Myocyte (in vitro differentiated cells): Measurements from ENCODE around the gene GRIK4. TPM values are rescaled to one million over a fixed set of nuclear protein-coding genes. Genes with fewer than 3 reads are reported as not detected.
A peak's percentile ranks its signal among the peaks of the same experiment; 100 is the strongest.
"Not testable (repeated sequence)": the region's sequence is repeated elsewhere in the genome, so short reads cannot be mapped to it uniquely, and the experiment has no call there.

Experiments
- DNase-seq: peaks from one replicate; pipeline ENCODE4 v3.0.0-alpha.2; 2012; ENCODE audit warnings: low read depth
- total RNA-seq: library from RNA; depleted of rRNA; stranded (reverse); fragments of >200 nt; gene quantifications from 2 replicates; pipeline ENCODE4 v1.2.3, GENCODE V29; 2014

The GRIK4 gene
- total RNA-seq, 1 donor from 2014 or later: 0.27 TPM

DNA sequence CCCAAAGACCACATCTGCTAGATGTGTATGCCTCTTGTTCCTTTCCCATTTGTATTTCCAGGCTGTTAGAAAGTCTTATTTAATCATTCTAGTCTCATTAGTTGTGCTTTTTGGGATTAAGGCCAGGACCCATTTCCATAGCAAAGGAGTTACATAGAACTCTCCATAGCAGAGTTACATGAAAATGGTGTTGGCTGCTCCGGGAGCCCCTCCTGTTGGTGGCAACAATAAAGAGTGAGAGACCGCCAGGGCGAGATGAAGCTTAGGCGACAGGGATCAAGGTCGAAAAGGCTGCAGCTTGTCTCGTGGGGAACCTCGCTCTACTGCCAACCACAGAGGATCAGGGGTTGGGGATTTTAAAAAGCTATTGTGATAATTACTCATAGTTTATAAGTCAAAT is 58.3 kb downstream of the GRIK4 start:
- DNase-seq: no peak

DNA sequence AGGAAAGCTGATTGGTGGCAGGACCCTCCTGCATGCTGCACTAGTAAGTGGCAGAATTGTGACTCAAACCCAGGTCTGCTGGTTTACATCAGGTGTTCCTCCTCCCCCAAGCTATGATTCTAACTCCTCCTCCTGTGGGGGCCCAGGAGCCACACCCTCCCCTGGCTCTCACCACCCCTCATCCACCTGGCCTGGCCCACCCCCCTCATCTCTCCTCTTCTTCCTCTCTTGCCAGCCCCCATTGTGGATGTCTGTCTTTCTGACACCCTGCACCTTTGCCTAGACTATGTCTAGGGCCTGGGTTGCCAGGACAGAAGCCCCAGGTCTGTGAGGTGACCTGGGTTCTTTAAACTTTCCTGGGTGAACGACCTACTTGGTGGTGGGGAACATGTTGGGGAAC is 59.9 kb downstream of the GRIK4 start:
- DNase-seq: no peak

DNA sequence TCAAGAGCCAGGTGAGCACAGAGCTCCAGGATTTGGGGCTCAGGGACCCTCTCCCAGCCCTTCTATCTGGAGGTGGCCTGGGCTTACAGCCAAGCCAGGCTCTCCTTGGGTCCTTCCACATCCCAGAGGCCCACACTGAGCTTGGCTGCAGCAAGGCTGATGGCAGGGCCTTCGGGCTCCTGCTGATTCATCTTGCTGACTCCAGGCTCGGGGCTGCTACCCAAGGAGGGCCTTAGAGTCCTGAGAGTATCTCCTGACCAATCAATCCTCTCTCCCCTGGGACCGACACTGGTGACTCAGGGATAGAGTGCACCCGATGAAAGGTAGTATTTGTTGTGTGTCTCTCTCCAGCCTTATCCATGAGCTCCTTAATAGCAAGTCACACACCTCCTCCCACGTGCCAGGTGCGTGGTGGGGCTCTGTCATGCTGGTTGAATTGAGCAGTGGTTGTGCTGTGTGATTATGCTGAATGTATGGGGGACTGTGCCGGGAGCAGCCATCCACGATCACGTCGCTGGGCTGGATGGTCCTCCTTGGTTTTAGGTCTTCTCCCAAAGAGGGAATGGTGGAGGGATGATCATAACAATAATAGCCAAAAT is 62.3 kb downstream of the GRIK4 start:
- DNase-seq: no peak

DNA sequence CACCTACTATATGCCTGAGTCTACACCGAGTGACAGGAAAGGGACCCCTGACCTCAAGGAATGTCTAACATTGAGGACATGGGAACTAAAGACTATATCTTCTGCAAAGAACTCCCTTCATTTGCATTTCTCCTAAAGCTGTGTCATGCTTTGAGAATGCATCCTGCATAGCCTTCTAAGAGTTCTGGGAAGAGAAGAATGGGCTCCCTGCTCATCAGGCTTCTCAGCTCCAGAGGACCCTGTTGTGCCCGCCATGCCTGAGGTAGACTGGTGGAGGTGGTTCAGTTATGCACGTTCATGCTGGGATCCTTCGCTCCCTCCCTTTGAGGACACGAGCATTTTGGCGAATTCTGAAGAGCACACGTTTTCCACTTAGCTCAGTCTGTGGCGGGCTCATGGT is 63.3 kb downstream of the GRIK4 start:
- DNase-seq: no peak

DNA sequence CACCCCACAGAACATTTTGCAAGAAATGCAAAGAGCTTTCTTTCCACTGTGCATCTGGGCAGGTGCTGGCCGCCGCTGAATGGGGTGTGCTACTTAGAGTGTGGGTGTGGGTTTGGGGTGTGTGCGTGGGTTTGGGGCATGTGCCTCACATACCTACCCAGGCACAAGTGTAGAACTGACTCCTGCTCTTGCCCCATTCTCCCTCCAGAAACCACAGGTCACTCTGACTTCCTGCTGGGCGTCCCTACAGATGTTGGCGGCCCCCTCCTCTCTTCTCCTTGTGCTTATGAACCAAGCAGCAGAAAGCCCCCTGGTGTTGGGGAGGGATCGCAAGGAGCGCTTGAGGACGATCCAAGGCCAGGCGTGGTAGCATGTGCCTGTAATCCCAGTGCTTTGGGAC is 63.9 kb downstream of the GRIK4 start:
- DNase-seq: no peak

DNA sequence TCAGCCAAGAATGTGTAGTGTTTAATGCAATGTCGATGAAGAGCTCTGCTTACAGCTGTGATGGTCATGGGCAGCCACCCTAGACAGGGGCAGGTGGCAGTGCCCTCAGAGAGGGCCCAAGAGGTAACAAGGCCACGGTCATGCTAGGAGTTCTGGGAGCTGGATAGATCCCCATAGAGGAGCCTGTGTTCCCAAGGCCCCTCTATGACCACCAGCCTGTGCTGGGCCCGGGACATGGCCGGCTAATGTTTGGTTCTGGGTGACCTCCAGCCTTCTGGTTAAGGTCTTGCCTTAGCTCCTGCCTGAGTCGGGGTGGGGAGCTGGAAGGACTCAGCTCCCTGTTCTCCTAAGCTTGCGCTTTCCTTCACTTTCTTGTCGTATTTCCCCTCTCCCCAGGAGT is 65.1 kb downstream of the GRIK4 start:
- no peak for DNase-seq

DNA sequence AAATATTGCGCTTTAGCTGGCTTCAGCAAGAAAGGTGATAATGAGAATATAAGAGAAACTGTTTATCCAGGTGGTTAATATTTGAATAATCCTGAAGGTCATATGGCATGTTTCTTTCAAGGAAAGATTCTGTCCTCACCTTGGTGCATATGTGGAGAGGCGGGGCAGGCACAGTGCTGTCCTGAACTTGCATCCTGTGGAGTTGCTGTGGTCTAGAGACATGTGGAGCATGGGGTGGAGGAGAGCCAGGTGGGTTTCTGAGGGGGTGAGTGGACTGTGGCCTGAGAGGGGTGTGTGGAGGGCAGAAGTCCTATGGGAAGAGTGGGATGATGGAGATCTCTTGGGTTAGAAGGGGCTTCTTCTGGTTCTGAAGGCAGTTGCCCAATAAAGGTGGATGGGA is 65.5 kb downstream of the GRIK4 start:
- no peak for DNase-seq

DNA sequence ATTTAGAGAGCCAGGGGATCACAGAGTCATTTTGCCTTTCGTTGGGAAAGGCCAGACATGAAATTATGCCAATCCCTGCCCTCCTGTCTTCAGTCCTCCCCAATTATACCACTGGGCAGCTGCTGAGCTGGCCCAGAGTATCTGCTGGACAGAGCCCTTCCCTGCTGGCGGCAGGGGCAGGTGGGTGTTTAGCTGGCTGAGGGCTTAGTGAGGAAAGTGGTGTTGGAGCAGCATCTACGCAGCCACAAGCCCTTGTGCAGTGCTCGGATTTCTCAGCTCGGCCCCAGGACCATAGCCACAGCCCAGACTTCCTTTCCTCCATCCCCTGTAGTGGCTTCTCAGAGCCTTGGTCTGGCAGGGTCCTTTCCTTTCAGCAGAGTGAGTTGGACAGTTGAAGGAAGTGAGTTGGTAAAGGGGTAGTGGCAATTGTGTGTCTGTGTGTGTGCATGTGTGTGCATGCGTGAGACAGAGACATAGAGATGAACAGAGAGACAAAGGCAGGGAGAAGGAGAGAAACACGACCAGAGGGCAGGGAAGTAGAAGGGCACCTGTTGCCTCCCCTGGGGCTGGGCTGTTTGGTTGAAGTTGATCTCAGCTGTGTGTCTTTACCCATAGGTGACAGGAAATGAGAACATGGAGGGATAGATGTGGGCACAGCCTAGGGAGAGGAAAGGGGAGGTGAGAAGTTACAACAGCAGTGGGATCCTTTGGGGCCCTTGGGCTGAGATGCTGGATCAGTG is 66.2 kb downstream of the GRIK4 start:
- peak; percentile 37 for DNase-seq

DNA sequence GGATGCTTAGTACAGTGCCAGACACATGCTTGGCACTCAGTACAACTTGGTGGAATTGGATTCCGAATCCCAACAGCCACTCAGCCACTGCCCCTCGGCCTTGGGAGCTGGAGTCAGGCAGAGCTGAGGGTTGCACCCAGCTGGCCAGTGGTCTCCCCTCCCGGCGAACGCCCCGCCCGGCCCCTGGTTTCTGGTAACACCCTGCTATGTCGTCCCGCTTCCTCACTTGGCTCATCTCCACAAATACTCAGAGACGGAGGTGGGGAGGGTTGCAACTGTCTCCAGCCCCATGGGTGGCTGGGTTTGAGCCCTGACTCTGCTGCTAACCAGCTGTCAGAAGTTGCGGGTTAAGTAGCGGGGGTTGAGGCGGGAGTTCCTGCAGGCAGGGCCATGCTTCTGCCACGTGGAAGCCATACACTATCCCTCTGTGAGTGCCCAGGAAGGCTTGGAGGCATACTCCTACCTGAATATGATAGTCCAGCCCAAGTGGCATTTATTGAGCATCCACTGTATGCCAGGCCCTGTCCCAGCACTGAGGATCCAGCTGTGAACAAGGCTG is 67.1 kb downstream of the GRIK4 start:
- peak; percentile 31 for DNase-seq

DNA sequence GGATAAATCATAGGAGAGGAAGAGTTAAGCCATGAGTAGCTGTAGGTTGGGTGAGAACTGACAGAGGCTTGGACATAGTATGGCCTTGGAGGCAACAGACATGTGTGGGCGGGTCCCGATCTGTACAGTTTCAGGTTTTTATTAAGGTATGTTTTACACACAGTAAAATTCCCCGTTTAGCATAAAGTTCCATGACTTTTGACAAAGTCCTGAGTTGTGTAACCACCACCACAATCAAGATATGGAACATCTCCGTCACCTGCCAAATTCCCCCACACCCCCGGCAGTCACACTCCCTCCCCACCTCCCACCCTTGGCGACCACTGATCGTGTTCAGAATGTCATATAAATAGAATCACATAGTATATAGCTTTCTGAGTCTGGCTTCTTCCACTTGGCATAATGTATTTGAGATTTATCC is 68.1 kb downstream of the GRIK4 start:
- no peak for DNase-seq

DNA sequence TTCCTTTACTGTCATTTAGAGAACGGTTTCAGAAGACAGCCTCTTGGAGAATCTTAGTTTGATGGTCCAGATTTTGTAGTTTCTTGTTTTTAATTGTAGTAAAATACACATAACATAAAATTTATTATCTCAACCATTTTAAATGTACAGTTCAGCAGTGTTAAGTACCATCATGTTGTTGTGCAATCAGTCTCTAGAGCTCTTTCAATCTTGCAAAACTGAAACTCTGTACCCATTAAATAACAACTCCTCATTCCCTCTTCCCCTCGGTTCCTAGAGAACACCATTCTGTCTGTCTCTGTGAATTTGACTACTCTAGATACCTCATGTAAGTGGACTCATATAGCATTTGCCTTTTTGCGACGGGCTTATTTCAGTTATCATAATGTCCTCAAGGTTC is 69.8 kb downstream of the GRIK4 start:
- DNase-seq: no peak

DNA sequence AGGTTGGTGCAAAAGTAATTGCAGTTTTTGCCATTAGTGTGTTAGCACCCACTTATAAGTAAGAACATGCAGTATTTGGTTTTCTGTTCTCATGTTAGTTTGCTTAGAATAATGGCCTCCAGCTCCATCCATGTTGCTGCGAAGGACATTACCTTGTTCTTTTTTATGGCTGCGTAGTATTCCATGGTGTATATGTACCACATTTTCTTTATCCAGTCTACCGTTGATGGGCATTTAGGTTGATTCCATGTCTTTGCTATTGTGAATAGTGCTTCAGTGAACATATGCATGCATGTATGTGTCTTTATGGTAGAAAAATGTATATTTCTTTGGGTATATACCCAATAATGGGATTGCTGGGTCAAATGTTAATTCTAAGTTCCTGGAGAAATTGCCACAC is 71.0 kb downstream of the GRIK4 start:
- not testable (repeated sequence) for DNase-seq

DNA sequence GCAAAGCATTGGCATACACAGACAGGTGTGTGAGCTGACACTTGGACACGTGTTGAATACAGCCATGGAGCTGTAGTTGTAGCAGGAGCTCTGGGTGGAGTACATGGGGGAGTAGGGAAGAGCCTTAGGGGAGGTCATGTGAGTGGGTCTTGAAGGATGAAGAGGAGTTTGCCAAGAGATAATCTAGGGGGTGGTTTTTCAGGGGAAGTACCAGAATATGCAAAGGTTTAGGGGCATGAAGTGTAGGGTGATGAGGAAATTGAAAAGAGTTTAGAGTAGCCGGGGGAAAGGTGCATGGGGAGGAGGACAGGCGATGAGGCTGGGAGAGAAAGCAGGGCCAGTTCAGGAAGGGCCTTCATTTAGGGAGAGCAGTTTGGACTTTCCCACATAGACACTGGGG is 74.5 kb downstream of the GRIK4 start:
- no peak for DNase-seq

DNA sequence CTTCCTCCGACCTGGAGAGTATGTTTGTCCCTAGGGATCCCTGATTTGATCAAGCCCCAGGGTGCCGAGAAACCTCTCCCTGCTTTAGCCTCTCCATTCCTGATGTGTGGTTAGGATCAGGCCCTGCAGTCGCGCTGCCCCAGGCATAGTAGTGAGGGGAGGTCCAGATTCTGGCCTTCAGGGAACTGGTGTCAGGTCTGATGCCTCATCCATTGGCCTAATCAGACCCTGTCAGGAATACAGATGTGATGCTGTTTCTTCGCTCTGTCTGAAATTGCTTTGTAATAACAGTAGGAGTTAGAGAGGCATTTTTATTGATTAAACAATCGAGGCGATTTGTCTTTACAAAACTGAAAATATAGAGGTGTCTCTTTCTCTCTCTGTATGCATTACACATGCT is 75.2 kb downstream of the GRIK4 start:
- DNase-seq: no peak

DNA sequence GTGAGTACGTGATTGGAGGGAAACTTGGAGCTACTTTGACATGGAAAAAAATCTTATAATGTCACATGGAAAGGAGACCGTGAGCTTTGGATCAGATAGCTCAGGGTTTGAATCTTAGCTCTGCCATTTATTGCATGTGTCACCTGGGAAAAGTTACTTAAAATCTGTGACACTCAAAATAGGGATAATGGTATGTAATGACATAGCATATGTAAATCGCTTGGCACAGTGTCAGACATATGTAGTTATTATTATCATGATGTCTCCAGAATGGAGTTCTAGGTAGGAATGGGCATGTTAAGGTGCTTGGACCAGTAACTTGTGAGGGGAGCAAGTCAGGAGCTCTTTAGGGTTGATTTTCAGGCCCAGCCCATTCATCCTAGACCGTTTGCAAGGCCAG is 75.8 kb downstream of the GRIK4 start:
- no peak for DNase-seq

DNA sequence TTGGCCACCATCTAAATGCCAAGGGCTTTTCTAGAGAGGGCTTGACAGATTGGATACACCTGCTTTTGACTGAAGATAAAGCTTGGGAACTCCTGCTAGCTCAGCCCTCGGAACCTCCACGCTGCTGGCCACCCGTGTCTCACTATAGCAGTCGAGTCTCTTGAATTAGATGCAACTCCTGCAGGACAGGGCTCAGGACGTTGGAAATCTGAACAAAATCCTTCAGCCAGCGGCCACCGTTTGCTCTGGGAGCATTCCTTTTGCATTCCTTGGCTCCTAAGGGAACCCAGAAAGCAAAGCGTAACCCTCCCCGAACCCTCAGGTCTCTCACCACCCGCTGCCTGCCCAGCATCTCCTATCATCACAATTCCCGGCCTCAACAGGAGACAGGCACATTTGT is 77.8 kb downstream of the GRIK4 start:
- no peak for DNase-seq

DNA sequence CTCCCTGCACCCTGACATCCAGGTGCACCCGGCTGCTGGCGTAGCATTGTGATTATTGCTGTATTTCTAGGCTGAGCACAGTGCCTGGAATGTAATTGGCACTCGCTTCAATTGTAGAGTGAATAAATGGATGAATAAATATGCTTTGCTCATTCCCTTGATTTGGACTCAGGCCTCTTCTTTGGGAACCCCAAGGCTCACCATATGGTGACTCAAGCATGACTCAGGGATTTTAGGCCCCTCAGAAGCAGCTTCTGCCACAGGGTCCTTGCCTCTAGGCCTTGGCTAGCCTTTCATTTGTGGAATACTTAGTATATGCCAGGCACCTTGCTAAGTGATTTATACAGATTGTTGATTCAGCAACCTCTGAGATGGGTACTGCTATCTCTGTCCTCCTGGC is 78.9 kb downstream of the GRIK4 start:
- no peak for DNase-seq

DNA sequence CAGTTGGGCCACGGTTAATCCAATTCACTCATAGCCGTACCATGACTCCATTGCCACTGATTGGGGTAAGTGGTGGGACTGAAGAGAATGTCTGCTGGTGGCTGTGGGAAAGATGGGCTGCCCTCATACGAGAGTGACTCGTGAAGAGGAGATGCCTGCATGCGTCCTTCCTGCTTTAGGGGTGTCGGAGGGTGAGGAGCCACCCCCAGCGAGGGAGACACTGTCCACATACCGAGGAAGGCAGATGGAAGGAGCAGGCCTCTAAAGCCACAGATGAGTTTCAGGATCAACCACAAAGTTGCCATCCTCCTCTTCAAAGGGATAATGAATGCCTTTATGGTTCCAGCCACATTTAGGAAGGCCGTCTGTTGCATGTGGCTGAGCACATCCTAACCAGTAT is 83.2 kb downstream of the GRIK4 start:
- DNase-seq: no peak

DNA sequence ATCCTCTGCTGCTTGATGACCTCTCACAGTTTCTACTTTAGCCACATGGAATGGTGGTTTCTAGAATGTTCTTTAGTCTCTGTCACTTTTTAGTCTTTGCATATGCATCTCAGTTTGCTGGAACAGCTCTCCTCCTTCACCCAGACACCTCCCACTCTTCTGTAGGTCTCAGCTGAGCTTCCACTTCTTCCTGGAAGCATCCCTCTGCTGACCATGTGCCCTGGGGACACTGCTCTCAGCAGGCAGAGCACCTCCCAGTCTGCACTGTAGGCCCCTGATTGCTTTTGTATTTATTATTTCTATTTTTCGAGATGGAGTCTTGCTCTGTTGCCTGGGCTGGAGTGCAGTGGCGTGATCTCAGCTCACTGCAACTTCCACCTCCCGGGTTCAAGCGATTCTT is 84.0 kb downstream of the GRIK4 start:
- DNase-seq: no peak

DNA sequence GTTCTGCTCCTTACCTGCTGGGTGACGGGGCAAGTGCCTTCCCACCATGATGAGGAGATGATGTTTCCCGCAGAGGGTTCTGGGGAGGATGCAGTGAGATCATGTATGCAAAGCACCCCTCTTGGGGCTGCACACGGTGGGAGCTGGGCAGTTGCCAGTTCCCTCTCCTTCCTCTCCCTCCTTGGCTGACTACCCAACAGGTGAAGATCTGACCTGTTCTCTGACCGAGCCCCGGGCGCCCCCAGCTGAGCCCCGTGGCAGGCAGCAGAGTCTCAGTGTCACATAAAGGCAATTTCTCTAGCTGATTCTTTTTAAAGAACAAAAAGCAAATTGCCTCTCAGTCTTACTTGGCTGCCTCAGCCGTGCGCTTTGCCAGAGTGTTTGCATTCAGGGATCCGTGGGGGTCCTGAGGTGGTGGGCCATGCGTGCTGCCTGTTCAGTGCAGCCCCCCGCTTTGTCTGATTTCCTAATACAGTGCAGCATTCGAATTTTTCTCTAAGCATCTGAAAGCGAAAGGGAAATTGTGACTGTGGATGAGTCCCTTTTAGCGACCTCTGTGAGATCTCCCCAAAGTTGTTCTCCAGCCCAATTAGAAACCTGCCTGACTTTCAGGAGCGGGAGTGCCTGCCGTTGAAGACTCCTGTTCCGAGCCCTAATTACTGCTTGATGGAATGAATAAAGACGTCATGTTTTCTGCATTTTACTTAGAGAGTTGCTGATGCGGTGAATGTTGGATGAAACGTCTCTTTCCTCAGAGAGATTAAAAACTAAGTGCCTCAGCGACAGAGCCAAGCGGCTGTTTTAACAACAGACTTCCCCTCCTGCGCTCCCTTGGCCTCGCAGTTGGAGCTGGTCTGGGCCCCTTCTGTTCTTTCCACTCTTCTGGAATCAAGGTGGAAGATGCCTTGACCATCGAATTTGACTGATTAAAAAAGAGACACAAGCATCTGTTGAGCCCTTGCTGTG is 86.0 kb downstream of the GRIK4 start:
- DNase-seq: no peak

DNA sequence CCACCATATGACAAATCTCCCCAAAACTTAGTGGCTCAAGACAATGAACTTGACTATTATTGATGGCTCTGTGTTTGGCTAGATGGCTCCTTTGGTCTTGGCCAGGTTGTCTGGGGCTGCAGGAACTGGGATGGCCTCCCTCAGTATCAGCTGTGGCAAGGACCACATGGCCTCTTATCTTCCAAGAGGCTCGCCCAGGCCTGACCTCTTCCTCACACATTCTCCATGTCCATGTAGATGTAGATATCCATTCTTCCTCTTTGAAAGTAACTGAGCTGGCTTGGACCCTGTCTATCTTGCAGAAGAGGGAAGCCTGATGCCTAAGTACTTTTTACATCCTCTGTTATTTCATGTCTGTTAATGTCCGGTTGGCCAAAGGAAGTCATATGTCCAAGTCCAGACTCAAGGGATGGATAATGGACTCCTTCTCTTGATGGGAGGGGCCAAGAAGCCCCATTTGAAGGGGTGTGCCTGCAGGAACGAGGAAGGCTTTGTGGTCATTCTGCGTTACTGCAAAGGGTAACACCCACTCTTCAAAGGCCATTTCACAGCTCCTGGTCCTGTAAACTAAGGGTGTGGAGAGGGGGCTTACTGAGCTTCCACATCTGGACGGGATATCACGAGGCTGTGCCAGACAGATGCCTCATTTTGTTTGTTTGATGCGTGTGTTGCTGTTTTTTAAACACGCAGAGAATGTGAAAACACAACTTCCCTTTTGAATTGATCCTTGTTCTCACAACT is 87.1 kb downstream of the GRIK4 start:
- no peak for DNase-seq
